DMS 273 treated with DMSO at 0.1 percent for 48 hours (cell line): ENCODE measurements around the gene AGBL4.
A peak's percentile ranks its signal among the peaks of the same experiment; 100 is the strongest.

ENCODE experiments used
- DNase-seq: peaks from one replicate; lab custom pipeline; 2025; lab: John Stamatoyannopoulos, UW

AGBL4 gene

DNA sequence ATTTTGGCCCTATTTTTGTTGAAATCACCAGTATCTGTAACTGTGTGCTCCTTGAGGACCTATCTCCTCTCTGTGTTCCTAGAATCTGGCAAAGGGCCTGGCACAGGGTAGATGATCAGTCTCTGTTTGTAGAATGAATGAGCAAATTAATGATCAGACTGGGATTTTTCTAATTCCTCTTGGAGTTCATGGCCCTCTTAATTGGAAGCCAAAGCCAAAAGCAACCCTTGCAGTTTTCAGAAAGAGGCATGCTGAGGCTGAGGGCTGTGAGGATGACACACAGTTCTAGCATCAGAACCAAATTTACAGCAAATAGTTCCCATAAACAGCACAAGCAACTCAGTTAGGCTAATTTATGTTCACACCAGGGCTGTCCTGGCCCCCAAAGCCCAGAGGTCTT, 1136.0 kb downstream of the AGBL4 start:
- DNase-seq = no peak

DNA sequence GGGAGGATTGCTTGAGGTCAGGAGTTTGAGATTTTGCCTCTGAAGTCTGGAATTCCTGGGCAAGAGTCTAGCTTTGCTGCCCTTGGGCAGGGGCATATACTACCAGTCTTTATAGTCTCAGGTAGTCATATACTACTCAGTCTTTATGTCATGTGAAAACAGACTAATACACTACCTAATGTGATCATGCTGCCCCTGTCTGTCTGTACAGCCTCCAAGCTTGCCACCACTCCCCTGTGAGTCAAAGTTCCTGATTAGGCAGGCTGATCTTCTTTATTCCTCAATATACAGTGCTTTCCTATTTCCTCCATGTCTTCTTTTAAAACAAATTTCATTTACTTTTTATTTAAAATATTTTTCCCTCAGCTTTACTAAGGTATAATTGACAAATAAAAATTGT, 1141.7 kb downstream of the AGBL4 start:
- no peak for DNase-seq

DNA sequence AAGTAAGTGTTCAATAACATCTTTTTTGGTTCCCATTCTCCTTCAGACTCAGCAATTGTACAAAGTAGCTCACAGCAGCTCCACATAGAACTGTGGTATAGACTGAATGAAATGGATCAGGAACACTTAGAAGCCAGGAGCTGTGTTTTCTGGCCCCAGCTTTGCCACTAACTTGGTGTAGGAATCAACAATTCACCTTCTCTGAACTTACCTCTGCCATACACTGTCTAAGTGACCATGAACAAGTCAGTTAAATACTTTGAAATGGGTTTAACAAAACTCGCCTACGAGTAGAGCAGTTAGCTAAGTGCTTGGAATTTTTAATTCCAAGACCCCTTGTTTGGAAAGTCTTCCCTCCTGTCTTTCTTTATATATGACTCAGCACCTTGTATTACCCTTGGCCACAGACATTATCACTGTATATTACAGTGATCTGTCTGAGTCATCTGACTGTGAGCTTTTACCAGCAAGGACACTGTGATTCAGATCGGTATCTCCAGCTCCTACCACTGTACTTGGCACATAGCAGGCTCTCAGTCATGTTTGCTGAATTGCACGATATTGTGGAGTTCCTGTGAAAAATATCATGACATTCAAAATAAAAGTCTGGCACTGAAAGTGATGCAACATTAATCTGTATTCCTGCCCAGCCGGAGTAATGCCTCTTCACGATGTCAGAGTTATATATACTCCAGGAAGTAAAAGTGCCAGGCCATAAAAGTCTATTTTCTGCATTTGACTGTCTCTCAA, 1145.4 kb downstream of the AGBL4 start:
- no peak for DNase-seq

DNA sequence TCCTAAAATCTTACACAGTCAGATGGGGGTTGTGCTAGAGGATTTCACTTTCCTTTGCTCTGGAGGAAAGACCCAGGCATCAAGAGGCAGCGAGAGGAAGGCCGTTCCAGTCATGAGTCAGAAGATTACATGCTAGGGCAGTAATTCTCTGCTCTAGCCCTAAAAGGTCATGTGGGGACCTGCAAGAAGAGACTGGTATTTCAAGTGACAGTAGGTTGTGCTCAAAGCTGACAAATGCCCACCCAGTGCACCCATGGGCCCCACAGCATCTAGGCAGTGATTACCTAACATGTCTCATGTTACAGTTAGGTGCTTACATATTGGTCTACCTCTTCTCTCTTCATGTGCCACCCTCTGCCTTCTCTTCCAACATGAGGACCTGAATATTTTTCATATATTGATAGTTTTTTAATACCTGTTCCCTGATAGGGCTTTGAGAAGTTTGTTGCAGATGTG, 1147.4 kb downstream of the AGBL4 start:
- no peak for DNase-seq

DNA sequence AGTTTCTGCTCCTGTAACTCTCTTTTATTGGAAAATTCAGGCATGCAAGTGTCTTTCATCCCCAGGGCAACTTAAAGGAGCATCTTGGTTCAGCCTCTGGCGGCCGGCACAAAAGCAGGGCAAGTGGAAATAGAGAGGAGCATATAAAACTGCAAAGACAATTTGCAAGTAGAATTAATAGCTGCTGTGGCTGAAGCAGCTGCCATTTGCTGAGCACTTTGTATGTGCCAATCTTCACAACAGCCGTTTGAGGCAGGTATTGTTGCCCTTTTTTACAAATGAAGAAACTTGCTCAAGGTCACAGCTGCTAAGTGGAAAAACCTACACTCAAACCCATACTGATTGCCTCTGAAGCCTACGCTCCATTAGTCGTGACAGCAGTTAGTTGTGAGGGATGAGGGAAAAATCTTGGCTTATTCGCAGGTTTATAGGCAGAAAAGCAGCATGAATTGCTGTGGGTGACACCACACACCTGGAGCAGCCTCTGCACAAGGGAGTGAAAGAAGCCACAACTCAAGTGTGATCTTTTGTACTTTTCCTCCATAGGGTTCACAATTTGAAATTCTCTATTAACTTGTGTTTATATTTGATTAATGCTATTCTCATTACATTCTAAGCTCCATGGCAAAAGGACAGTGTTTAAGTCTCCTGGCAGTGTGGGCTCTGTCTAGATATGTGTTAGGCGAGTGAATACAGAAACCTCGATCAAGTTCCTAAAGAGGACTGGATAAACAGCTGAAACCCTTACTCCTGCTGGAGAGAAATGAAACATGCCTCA, 1148.0 kb downstream of the AGBL4 start:
- no peak for DNase-seq

DNA sequence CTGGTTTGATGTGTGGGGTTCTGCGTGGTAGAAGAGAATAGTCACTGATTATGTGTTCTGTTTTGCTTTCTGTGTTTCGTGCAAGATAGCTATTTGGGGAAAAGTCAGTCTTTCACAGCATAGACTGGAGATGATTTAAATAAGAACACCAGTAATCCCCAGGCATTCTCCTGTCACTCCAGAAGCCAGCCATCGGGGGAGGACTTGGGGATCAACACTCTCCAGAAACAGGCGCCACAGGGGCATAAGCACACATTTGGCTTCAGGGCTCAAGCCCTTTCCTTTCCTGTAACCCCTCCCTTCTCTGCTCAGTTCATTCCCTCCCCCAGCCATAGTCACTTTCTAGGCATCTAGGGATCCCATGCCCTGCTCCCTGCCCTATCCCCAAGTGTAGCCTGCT, 1149.8 kb downstream of the AGBL4 start:
- DNase-seq = no peak

DNA sequence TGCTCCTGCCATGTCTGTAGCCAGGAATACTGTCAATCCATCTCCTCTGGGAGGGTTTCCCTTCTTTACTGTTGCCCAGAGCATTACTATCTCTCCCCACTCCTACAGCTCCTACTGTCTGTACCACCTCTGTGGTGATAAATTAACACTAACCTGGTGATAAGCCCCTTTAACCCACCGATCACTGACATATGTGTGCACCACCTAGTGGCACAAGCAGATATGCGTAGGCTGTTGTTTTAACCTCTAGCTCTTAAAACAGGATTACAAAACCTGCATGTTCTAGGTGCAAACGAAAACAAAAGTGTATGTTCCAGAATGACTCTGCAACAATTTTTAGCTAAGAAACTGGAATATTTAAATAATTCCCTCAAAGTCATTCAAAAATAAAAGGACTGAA, 1153.2 kb downstream of the AGBL4 start:
- DNase-seq = no peak

DNA sequence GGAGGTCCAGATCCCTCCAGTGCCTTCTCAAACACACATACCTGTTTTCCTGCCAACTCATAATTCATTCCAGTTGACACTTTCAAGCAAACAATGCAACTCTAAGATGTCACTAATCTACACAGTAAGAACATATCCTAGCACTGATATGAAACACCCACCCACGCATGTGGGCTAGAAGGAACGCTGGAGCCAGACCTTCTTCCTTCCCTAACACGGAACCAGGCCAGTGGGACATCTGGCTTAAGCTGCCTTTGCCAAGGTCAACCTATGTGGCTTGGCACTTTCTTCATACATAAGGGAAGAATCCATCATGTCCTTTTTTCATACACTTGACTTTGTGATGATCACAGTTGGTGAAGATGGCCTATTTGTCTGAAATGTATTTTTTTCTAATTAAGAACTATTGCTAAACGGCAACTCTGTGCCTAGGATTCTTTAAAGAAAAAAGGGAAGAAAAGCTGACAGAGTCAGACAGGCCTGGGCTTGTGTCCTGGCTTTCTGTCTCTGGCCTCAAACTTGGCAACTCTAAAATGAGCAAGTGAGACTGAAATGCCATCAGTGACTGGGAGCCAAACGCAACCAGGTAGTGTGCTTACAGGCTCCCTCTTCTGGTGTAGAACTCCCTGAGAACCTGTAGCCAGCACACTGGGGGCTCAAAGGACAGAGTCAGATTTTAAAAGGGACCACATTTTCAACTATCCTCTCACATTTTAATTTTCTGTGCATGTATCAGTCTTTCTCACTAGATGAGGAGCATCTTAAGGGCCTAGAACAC, 1154.4 kb downstream of the AGBL4 start:
- DNase-seq = no peak

DNA sequence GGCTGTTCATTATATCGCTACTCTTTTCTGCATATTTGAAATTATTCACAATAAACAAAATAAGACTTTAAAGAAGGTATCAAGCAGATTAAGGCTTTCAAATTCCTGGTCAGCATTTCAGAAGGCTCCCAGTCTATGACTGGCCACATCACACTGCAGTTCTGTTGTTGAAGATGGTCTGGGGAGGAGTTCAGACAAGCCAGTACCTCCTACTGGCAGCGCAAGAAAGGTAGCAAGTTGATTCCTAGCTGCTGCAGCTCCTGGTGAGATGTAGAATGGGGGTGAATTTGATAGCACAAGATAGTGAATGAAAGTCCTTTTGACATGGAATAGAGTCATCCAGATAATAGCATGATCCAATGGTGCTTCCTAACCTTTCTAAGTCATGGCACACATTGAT, 1158.8 kb downstream of the AGBL4 start:
- no peak for DNase-seq

DNA sequence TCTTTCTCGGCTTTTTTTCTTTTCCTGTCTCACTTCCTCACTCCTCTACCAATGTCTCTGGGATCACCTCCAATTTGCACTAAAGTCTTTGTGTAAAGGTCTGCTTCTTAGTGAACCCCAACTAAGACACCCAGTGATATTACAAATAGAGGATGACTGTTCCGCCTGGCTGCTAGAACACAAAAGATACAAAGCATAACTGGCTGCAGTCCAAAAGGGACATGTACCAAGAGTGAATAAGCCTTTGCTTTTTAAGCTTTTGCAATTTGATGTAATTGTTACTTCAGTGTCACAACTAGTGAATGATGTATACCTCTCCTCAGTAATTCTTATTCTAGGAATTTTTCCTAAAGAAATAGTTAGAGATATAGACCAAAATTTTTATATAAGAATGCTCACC, 1164.3 kb downstream of the AGBL4 start:
- DNase-seq = no peak

DNA sequence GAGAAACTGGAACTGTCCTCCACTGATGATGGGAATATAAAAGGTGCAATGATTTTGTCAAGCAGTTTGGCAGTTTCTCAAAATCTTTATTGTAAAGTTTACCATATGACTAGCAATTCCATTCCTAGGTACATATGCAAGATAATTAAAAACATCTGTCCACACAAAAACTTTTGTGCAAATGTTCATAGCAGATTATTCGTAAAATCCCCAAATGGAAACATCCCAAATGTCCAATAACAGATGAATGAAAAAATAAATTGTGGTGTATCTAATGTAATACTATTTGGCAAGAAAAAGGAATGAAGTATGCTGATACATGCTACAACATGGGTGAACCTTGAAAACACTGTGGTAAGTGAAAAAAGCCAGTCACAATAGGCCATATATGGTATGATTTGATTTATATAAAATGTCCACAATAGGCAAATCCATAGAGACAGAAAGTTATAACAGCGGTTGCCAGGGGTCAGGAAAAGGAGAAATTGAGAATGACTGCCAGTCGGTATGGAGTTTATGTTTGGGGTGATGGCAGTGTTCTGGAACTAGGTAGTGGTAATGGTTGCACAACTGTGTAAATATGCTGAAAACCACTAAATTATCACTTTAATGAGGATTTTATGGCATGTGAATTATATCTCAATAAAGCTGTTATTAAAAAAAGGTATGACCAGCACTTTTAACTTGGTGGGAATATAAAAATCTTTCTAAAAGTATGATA, 1165.4 kb downstream of the AGBL4 start:
- no peak for DNase-seq

DNA sequence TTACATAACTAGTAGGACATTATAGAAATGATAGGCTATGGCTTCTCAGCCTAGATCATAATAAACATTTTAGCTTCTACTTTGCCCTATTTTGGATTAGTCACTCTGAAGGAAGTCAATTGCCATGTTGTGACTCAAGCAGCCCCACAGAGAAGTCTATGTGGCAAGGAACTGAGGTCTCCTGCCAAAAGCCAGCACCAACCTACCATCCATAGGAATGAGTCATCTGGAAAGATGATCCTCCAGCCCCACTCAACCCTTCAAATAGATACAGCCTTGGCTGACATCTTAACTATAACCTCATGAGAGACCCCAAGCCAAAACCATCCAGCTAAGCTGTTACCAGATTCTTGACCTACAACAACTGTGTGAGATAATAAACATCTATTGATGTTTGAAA, 1170.7 kb downstream of the AGBL4 start:
- no peak for DNase-seq

DNA sequence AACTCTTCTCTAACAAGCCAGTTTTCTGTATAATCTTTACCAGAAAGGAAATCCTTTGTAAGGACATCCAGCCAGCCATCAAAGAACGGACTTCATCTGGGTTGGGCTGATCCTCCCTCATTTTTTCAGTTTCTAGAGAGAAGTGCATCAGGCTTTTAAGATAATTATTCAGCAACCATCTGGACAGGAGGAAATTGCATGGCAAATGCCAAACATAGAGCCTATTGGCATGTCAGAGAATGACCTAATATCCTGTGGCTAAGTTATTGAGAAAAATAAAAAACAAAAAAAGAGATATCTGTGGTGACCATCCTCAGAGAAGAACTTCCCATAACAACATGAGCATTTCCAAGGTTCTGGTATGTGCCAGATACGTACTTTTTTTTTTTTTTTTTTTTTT, 1172.1 kb downstream of the AGBL4 start:
- DNase-seq = peak; percentile 24

DNA sequence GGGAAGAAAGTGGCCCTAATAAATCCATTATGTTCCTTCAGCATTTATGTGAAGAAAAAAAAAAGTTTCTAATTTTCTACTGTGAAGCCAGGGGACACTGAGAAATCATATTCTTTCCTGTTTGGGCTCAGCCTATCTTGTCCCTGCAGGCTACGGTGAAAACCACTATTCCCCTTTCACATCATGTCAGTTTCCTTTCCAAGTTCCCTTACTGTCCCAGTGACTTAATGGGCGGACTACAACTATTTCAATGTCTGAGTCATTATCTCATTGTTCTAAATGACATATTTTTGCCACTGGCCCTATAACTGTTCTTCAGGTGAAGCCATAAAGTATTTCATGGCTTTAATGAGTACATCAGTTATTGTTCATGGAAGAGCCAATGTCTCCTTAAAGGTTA, 1175.7 kb downstream of the AGBL4 start:
- no peak for DNase-seq

DNA sequence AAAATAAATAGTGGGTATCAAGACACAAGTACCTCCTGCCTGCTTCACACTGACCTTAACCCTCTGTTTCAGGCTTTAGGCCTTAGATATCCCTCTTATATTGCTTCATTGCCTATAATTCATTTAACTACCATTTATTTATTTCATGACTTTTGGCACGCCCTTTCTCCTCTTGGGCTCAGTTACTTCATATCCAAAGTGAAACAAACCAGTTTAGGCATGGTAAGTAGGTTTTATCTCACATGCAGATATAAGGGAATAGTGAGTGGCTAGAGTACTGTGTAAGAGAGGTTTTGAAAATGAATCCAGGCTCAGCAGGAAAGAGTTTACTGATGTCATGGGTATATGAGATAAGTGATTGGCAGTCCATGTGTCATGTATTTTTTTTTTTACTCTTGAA, 1177.3 kb downstream of the AGBL4 start:
- DNase-seq = no peak

DNA sequence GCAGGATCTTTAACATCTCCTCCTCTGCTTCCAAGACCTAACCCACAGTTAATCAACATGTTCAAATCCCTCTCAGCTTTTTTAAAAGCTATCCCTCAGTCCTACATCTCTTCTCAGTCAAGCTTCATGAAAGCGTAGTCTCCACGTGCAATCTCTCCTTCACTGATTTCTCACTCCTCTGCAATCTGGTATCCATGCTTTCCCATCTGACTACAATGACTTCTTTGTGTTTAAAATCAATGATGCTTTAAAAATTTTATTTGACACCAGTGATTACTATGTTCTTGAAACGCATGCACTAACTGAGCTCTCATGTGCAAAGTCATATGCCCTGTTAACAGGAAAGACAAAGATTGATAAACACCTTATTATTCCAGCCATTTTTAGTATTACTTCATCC, 1179.6 kb downstream of the AGBL4 start:
- DNase-seq = no peak

DNA sequence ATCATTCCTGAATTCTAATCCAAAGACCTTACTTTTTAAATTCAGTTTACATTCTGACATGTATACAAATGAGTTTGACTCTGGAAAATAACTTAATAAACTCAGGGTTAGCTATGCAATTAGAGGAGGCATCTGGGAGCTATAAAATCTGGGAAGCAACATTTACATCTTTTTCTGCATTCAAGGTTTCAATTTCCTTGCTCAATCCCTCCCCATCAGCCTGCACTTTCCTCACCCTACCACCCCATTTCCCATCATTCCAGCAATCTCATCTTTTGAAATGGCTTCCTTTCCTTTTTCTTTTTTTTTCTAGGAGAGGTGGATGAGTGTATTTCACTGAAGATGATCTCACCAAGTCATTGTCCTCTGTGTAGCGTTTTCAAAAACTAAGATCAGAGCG, 1181.8 kb downstream of the AGBL4 start:
- no peak for DNase-seq

DNA sequence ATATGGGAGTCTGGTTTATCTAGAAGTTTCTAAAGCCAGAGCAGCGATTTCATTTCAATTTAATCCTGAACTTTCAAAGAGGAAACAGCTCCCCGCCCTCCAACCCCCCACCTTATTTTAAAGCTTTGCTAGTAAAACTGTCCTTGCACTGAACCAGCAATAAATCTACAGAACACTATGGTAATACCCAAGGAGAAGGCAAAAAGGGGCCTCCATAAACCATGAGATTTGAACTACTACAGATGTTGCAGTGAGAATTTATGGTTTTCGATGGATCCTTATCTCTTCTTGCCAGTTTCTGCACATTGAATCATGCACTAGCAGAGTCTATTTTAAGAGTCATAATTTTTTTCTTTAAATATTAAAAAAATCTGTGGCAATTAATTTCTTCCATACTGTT, 1182.3 kb downstream of the AGBL4 start:
- DNase-seq = no peak

DNA sequence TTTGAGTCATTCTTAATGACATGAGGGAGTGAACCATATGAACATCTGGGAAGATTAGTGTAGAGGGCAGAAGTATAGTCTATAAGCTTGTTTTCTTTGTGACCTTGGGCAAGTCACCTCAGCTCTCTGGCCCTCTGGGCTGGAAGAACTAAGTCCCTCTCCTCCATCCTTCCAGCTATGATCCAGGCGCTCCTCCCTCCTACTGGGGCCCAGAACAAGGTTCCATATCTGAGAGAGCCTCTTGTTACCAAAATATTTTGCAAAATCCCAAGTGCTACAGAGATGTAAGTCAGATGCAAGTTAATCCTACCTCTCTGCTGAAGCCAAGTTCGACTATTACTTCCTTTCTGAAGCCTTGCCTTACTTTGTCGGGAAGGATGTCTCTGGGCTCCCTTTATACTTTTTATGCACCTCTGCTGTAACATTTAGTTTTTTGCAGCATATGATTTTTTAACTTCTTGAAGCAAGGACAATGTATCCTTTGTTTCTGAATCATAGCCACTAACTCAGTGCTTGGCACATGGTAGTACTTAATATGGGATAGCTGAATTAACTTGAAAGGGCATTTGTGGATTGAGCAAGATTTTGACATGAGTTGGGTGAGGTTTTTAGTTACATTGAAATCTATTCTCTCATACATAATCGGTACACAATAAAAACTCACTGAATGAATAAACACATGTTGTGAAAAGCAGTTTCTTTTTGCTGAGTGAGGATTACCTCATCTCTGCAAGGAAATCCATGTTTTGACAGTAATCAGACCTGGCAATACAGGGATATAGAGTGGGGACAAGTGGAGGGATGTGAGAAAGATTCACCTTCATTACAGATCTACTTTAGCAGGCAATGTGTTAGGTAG, 1192.4 kb downstream of the AGBL4 start:
- no peak for DNase-seq

DNA sequence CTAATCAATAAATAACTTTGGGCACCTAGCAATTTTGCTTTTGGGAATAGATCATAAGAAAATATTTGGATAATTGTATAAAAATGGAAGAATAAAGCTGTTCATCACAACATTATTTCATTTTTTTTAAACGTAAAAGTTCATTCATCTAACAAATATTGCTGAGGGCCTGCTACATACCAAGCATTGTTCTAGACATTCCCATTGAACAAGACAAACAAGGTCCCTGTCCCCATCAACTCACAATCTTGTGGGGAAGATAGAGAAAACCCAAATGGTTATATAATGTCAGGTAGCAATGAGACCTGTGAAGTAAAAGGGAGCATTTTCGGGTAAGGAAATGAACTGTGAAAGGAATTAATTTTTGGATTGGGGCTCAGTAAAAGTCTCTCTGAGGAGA, 1193.0 kb downstream of the AGBL4 start:
- DNase-seq = no peak

DNA sequence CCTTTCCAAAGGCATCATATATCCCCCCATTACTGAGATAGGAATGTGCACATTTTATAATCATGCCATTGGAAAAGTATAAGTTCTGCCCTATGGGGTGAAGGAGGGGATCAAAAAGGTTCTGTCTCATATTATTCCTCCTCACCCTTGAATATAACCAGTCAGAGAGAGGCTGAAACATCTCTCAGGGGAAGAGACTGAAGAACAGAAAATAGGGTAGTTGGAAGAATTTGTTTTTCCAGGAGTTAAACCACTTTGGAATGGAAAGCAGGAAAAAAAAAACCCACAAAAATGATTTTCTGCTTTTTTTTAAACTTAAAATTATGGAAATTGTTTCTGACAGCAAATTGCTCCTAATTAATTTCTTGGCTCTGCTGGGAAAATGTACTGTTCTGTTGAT, 1194.3 kb downstream of the AGBL4 start:
- DNase-seq = no peak
